HG03066 (cell line): Measurements from ENCODE around the gene STAT4.

Source experiments
- ATAC-seq: cut with Tn5 transposase; IDR thresholded peaks from one replicate; pipeline ENCODE4 v1.9.1; 2021; ENCODE audit warnings: low read depth; ENCODE audit not compliant: unreplicated experiment

The STAT4 gene

GRCh38 chr2:190980630-190981209, 170.1 kb downstream of the STAT4 start:
- no peak for ATAC-seq

- ATAC-seq: no peak
These were observed 170.7 kb downstream of the STAT4 start for GRCh38 chr2:190979906-190980629.
